DMS 273 (cell line): ENCODE measurements around the gene HLA-F.

Source experiments
- DNase-seq: peaks from one replicate; lab custom pipeline; 2025; ENCODE audit not compliant: unreplicated experiment; lab: John Stamatoyannopoulos, UW

The HLA-F gene

DNA sequence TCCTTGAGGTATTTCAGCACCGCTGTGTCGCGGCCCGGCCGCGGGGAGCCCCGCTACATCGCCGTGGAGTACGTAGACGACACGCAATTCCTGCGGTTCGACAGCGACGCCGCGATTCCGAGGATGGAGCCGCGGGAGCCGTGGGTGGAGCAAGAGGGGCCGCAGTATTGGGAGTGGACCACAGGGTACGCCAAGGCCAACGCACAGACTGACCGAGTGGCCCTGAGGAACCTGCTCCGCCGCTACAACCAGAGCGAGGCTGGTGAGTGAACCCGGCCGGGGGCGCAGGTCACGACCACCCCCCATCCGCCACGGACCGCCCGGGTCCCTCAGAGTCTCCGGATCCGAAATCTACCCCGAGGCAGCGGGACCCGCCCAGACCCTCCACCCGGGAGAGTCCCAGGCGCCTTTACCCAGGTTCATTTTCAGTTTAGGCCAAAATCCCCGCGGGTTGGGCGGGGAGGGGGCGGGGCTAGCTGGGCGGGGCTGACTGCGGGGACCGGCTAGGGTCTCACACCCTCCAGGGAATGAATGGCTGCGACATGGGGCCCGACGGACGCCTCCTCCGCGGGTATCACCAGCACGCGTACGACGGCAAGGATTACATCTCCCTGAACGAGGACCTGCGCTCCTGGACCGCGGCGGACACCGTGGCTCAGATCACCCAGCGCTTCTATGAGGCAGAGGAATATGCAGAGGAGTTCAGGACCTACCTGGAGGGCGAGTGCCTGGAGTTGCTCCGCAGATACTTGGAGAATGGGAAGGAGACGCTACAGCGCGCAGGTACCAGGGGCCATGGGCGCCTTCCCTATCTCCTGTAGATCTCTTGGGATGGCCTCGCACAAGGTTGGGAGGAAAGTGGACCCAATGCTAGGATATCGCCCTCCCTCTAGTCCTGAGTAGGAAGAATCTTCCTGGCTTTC lies 693 bp downstream of the HLA-F start:
- peak; percentile 49 for DNase-seq

DNA sequence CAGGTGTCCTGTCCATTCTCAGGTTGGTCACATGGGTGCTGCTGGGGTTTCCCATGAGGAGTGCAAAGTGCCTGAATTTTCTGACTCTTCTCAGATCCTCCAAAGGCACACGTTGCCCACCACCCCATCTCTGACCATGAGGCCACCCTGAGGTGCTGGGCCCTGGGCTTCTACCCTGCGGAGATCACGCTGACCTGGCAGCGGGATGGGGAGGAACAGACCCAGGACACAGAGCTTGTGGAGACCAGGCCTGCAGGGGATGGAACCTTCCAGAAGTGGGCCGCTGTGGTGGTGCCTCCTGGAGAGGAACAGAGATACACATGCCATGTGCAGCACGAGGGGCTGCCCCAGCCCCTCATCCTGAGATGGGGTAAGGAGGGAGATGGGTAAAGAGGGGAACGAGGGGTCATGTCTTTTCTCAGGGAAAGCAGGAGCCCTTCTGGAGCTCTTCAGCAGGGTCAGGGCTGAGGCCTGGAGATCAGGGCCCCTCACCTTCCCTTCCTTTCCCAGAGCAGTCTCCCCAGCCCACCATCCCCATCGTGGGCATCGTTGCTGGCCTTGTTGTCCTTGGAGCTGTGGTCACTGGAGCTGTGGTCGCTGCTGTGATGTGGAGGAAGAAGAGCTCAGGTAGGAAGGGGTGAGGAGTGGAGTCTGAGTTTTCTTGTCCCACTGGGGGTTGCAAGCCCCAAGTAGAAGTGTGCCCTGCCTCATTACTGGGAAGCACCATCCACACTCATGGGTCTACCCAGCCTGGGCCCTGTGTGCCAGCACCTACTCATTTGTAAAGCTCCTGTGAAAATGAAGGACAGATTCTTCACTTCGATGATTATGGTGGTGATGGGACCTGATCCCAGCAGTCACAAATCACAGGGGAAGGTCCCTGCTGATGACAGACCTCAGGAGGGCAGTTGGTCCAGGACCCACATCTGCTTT lies 2.0 kb downstream of the HLA-F start:
- DNase-seq = no peak

DNA sequence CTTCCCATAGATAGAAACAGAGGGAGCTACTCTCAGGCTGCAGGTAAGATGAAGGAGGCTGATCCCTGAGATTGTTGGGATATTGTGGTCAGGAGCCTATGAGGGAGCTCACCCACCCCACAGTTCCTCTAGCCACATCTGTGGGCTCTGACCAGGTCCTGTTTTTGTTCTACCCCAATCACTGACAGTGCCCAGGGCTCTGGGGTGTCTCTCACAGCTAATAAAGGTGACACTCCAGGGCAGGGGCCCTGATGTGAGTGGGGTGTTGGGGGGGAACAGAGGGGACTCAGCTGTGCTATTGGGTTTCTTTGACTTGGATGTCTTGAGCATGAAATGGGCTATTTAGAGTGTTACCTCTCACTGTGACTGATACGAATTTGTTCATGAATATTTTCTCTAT lies 2.8 kb downstream of the HLA-F start:
- no peak for DNase-seq

- no peak for DNase-seq
Measured at GRCh38 chr6:29726571-29727194, 3.4 kb downstream of the HLA-F start.

DNA sequence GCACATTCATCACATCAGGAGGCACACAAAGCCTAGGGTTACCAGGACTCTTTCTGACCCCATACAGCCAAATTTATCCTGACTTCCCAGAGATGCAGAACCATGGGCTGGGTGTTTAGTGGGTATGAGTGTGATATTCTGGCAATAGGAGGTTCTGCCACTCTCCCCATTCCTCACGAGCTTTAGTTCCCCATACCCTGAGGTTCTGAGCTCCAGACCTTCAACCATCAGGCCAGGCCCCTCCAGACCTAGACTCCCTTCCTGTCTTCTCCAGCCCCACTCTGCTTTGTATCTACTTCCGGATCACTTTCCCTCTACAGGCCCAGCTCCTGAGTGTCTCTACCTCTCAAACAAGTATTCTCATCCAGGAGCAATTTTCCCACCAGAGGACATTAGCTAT lies 4.4 kb downstream of the HLA-F start:
- no peak for DNase-seq

GRCh38 chr6:29728173-29728874 lies 5.1 kb downstream of the HLA-F start:
- no peak for DNase-seq

DNA sequence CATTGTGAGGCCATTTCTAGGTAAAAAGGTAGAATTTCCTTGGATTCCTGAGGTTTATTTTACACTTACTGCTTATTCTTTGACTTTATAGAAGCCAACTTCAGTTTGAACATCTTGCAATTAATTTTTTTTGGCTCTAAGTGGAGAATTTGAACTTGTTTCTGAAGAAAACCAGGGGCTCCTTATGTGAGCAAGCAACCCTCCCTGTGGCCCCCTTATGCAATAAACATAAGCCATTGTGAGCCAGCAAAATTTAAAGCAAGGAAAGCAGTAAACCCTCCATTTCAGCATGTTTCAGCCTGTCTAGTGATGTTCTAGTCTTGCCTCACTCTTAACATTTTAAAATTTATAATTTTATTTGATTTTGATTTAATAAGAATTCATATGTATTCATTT lies 5.6 kb downstream of the HLA-F start:
- DNase-seq = no peak

DNA sequence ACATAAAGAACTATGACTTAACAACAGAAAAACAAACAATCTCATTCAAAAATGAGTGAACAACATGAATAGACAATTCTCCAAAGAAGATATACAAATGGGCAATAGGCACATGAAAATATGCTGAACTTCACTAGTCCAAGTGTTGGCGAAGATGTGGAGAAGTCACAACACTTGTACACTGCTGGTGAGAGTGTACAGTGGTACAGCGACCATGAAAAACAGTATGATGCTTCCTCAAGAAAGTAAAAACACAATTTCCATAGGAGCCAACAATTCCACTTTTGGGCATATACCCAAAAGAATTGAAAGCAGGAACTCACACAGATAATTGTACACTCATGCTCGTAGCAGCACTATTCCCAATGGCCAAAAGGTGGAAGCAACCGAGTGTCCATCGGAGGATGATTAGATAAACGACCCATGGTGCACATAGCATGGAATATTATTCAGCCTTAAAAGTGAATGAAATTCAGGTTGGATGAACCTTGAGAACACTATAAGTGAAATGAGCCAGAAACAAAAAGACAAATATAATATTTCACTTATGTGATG lies 6.6 kb downstream of the HLA-F start:
- DNase-seq = no peak

GRCh38 chr6:29730575-29731126 lies 7.4 kb downstream of the HLA-F start:
- no peak for DNase-seq

DNA sequence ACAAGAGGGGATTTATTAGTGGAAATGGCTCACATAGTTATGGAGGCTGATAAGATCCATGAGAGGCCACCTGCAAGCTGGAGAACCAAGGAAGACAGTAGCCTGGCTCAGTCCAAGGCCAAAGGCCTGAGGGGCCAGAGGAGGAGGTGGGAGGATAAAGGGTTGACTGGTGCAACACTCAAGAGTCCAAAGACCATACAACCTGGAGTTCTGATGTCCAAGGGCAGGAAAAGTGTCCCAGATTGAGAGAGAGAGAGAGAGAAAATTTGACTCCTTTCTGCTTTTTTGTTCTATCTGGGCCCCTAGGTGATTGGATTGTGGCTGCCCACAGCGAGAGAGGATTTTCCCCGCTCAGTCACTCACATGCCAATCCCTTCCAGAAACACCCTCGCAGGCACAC lies 8.0 kb downstream of the HLA-F start:
- DNase-seq = no peak

- DNase-seq = no peak
Measured at GRCh38 chr6:29733057-29733456, 9.8 kb downstream of the HLA-F start.

DNA sequence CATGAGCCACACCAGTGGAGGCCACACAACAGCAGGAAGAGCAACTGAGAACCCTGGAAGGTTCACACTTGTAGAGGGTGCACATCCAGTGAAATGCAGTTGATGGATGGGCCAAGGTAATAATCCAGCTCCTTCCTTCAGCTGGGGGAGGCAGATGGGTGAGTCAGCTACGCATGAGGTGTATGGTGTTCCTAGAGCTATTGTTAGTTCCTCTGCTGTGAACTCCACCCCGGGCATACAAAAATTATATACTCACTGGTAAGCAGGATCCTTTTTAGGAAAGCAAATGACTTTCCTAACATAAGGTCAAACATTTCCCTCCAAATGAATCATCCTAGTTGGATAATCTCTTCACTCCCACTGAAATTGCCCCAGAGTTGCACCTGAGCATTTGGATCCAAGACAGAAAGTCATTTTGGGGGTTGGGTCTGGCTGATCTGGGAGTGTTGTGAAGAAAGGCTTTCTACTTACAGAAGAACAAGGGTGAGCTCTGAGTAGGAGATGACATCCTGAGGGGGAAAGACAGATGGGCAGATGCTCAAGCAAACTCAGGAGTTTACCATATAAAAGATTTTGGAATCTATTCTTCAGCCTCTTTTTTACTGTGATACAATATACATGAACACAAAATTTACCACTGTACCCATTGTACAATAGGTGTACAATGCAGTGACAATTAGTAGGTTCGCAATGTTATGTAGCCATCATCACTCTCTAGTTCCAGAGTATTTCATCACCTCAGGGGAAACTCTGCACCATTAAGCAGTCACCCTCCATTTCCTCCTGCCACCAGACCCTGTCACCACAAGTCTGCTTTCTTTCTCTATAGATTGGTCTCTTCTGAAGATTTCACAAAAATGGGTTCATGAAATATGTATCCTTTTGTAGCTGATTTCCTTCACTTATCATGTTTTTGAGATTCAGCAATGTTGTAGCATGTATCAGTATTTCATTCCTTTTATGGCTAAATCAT lies 11.1 kb downstream of the HLA-F start:
- DNase-seq = no peak

- no peak for DNase-seq
Measured at GRCh38 chr6:29736563-29736962, 13.3 kb downstream of the HLA-F start.

GRCh38 chr6:29737707-29738630 lies 14.7 kb downstream of the HLA-F start:
- DNase-seq = peak; percentile 77

DNA sequence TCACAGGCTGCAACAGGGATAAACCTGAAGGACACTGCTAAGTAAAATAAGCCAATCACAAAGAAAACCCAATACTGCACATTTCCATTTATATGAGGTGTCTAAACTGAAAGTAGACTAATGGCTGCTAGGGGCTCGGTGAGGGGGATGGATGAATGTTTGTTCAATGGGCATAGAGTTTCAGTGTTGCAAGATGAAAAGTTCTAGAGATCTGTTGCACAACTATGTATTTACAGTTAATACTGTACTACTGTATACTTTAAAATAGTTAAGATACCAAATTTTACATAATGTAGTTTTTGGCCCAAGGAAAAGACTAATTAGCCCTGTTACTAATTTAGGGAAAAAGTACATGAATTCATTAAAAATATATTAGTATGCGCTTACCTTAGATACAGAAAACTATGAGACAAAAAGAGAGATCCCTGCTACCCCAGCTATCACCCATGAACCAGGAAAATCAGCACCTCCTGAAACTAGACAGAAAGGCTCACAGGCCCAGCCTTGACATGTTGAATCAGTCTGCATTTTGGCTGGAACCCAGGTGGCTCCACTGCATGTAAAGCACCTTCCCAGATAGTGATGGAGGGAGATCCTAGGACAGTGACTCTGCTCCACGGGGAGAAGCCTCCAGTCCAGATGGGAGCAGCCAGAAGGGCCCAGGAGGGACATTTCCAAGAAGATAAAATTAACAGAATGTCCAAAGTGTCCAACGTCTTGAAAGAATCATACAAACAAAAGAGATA lies 16.1 kb downstream of the HLA-F start:
- DNase-seq = peak; percentile 50

- DNase-seq = no peak
Measured at GRCh38 chr6:29739882-29740261, 16.6 kb downstream of the HLA-F start.

- no peak for DNase-seq
Measured at GRCh38 chr6:29741592-29741991, 18.4 kb downstream of the HLA-F start.
